Natural killer cell (primary cell): Measurements from ENCODE around the gene BEST2. TPM values are rescaled to one million over a fixed set of nuclear protein-coding genes. Genes with fewer than 3 reads are reported as not detected.

Experiments used
- ATAC-seq, 3 donors: fragments of 150-1000 bp in 2 of 3; fragments of 200-7000 bp in 1 of 3; cut with Tn5 transposase; 1 replicate in 1 of 3; 2 replicates in 2 of 3; pipeline ENCODE4 v1.10.0; 2021; ENCODE audit warnings: mild to moderate bottlenecking in 2 of 3, moderate library complexity in 2 of 3
- DNase-seq, 2 donors: peaks; one replicate each; pipeline versions ENCODE4 v3.0.0 to v3.0.0-alpha.2; 2013 to 2021; ENCODE audit warnings: mixed read lengths in 1 of 2
- H3K27ac ChIP-seq: one replicate; pipeline ENCODE4 v1.5.1; 2013; ENCODE audit warnings: mild to moderate bottlenecking, low read length
- H3K27me3 ChIP-seq: one replicate; pipeline ENCODE4 v1.6.1; 2013; ENCODE audit warnings: low read length; ENCODE audit not compliant: control insufficient read depth, insufficient read depth
- H3K36me3 ChIP-seq: one replicate; pipeline ENCODE4 v1.6.1; 2013; ENCODE audit warnings: low read length; ENCODE audit not compliant: control insufficient read depth, insufficient read depth
- H3K4me1 ChIP-seq: one replicate; pipeline ENCODE4 v1.6.1; 2013; ENCODE audit warnings: low read length; ENCODE audit not compliant: control insufficient read depth, insufficient read depth
- H3K4me3 ChIP-seq: one replicate; pipeline ENCODE4 v1.5.1; 2013; ENCODE audit warnings: low read length
- H3K9me3 ChIP-seq: one replicate; pipeline ENCODE4 v1.6.1; 2013; ENCODE audit warnings: low read length; ENCODE audit not compliant: control insufficient read depth, insufficient read depth
- H3K27ac Mint-ChIP-seq, 2 donors: one replicate each; pipeline ENCODE4 v1.8.0; 2022; ENCODE audit warnings: mild to moderate bottlenecking in 2 of 2, mixed read lengths in 2 of 2, moderate library complexity in 1 of 2
- H3K27me3 Mint-ChIP-seq, 2 donors: one replicate each; pipeline ENCODE4 v1.8.0; 2022; ENCODE audit warnings: low read depth in 2 of 2, mixed read lengths in 2 of 2
- H3K36me3 Mint-ChIP-seq: one replicate; pipeline ENCODE4 v1.8.0; 2022; ENCODE audit warnings: mixed read lengths
- H3K4me1 Mint-ChIP-seq, 2 donors: one replicate each; pipeline ENCODE4 v1.8.0; 2022; ENCODE audit warnings: mixed read lengths in 2 of 2
- H3K4me3 Mint-ChIP-seq: one replicate; pipeline ENCODE4 v1.8.0; 2022; ENCODE audit warnings: mild to moderate bottlenecking, moderate library complexity, mixed read lengths
- H3K9me3 Mint-ChIP-seq, 2 donors: one replicate each; pipeline ENCODE4 v1.8.0; 2022; ENCODE audit warnings: mixed read lengths in 2 of 2
- CTCF ChIP-seq: fragments of 200-600 bp; IDR thresholded peaks from one replicate; pipeline ENCODE4 v1.8.0; 2022; ENCODE audit warnings: antibody characterized with exemption
- WGBS: methylation state at CpG from one replicate; pipeline ENCODE4 v1.1.7; 2013; ENCODE audit warnings: missing lambda C conversion rate; ENCODE audit not compliant: insufficient coverage; 5-methylcytosine and 5-hydroxymethylcytosine counted together
- intact Hi-C: fragments of 100-400 bp; cut with micrococcal nuclease; formaldehyde crosslinking; loops from one replicate; pipeline ENCODE4 v1.14.2; 2022
- total RNA-seq, 4 donors: library from RNA; stranded (reverse); fragments of 120-200 nt in 1 of 4; gene quantifications; one replicate each; pipeline versions ENCODE4 v1.2.3 to v1.2.4, GENCODE V29; 2013 to 2022

The BEST2 gene
- total RNA-seq, 3 donors from 2014 or later (not counting 1 experiment from before 2014, with no cell fraction given) = not detected

GRCh38 chr19:12778017-12778904, 26.7 kb downstream of the BEST2 start:
- peak overlapping the region; percentile 85 for H3K27ac ChIP-seq
- H3K4me3 ChIP-seq = peak overlapping the region; percentile 65
- H3K36me3 ChIP-seq = no peaks in the 10 kb centered on the region
- H3K27me3 ChIP-seq = no peaks in the 10 kb centered on the region
- Mint-ChIP-seq H3K9me3 (no peaks in the 10 kb centered on the region), H3K27ac (peak overlapping the region; percentile 83 to 90), H3K4me1 (peaks cover 16 to 36% of the 10 kb centered on the region in 2 donors), H3K27me3 (no peaks in the 10 kb centered on the region), H3K4me3 (peak overlapping the region; percentile 86), H3K36me3 (no peaks in the 10 kb centered on the region)
- no peak for TF ChIP-seq CTCF
- 5% methylated on average over 37 of the region's 44 CpGs for WGBS
- ATAC-seq = no peak
- peak; percentile 43 to 67 for DNase-seq
- H3K4me1 ChIP-seq = peaks cover 62% of the 10 kb centered on the region
- H3K9me3 ChIP-seq = no peaks in the 10 kb centered on the region
- intact Hi-C loops = no loop called here

GRCh38 chr19:12778905-12779161, 27.2 kb downstream of the BEST2 start:
- H3K4me1 ChIP-seq = peaks cover 68% of the 10 kb centered on the region
- 72% methylated on average over 6 of the region's 6 CpGs for WGBS
- H3K27ac ChIP-seq = peak overlapping the region; percentile 85
- TF ChIP-seq CTCF = no peak
- Mint-ChIP-seq H3K4me3 (peak overlapping the region; percentile 86), H3K9me3 (no peaks in the 10 kb centered on the region), H3K4me1 (peaks cover 16 to 36% of the 10 kb centered on the region in 2 donors), H3K27ac (peak overlapping the region; percentile 83 to 90), H3K27me3 (no peaks in the 10 kb centered on the region), H3K36me3 (no peaks in the 10 kb centered on the region)
- H3K27me3 ChIP-seq = no peaks in the 10 kb centered on the region
- no peaks in the 10 kb centered on the region for H3K36me3 ChIP-seq
- DNase-seq (no peak), ATAC-seq (no peak)
- H3K9me3 ChIP-seq = no peaks in the 10 kb centered on the region
- no peak overlapping the region for H3K4me3 ChIP-seq
- intact Hi-C loops = no loop called here

GRCh38 chr19:12779162-12779993, 27.8 kb downstream of the BEST2 start:
- TF ChIP-seq CTCF = no peak
- H3K27ac Mint-ChIP-seq = peak overlapping the region; percentile 34 to 90

More at GRCh38 chr19:12779162-12779993, 27.8 kb downstream of the BEST2 start:
- Mint-ChIP-seq H3K4me3 (peak overlapping the region; percentile 49), H3K9me3 (no peaks in the 10 kb centered on the region), H3K27me3 (no peaks in the 10 kb centered on the region), H3K4me1 (peaks cover 16 to 36% of the 10 kb centered on the region in 2 donors), H3K36me3 (no peaks in the 10 kb centered on the region)
- intact Hi-C loops = no loop called here
- no peak for ATAC-seq
- Histone ChIP-seq H3K4me3 (no peak overlapping the region), H3K27me3 (no peaks in the 10 kb centered on the region), H3K9me3 (no peaks in the 10 kb centered on the region), H3K36me3 (no peaks in the 10 kb centered on the region), H3K27ac (no peak overlapping the region), H3K4me1 (peaks cover 73% of the 10 kb centered on the region)
- WGBS = 86% methylated on average over 15 of the region's 15 CpGs
- peak in 1 of 2 donors; percentile 44 for DNase-seq
